H9 (cell line): ENCODE measurements around the gene APCDD1. TPM values are rescaled to one million over a fixed set of nuclear protein-coding genes. Genes with fewer than 3 reads are reported as not detected.

ENCODE experiments used
- DNase-seq: peaks from one replicate; pipeline ENCODE4 v3.0.0-alpha.2; 2017
- H2AFZ ChIP-seq: one replicate; pipeline ENCODE4 v1.6.1; 2013; ENCODE audit warnings: mild to moderate bottlenecking, low read length, control low read depth, moderate library complexity
- H2AK5ac ChIP-seq: 2 replicates; pipeline ENCODE4 v1.6.1; 2013; ENCODE audit warnings: low read length, control low read depth, mixed read lengths; ENCODE audit not compliant: insufficient read length
- H2BK120ac ChIP-seq: one replicate; pipeline ENCODE4 v1.6.1; 2013; ENCODE audit warnings: low read depth, mild to moderate bottlenecking, low read length, control low read depth, inconsistent platforms; ENCODE audit not compliant: poor library complexity, severe bottlenecking
- H2BK12ac ChIP-seq: 2 replicates; pipeline ENCODE4 v1.6.1; 2013; ENCODE audit warnings: low read length, control low read depth, mixed read lengths, low read depth; ENCODE audit not compliant: insufficient read length
- H2BK15ac ChIP-seq: 2 replicates; pipeline ENCODE4 v1.6.1; 2013; ENCODE audit warnings: low read depth, low read length, control low read depth
- H2BK20ac ChIP-seq: one replicate; pipeline ENCODE4 v1.6.1; 2013; ENCODE audit warnings: low read depth, mild to moderate bottlenecking, low read length, control low read depth, inconsistent platforms; ENCODE audit not compliant: poor library complexity, severe bottlenecking
- H2BK5ac ChIP-seq: 2 replicates; pipeline ENCODE4 v1.6.1; 2013; ENCODE audit warnings: low read length, control low read depth, mixed read lengths; ENCODE audit not compliant: insufficient read length
- H3K14ac ChIP-seq: 2 replicates; pipeline ENCODE4 v1.6.1; 2013; ENCODE audit warnings: low read length, control low read depth; ENCODE audit not compliant: insufficient read depth
- H3K18ac ChIP-seq: 2 replicates; pipeline ENCODE4 v1.6.1; 2013; ENCODE audit warnings: low read depth, mild to moderate bottlenecking, mixed read lengths, low read length, control low read depth; ENCODE audit not compliant: insufficient read length
- H3K23ac ChIP-seq: 2 replicates; pipeline ENCODE4 v1.6.1; 2013; ENCODE audit warnings: low read length, control low read depth, mixed read lengths, low read depth; ENCODE audit not compliant: insufficient read length
- H3K23me2 ChIP-seq: 2 replicates; pipeline ENCODE4 v1.6.1; 2013; ENCODE audit warnings: low read depth, mild to moderate bottlenecking, mixed read lengths, low read length, control low read depth; ENCODE audit not compliant: insufficient read length, poor library complexity, severe bottlenecking
- H3K27ac ChIP-seq: 2 replicates; pipeline ENCODE4 v1.5.1; 2013; ENCODE audit warnings: low read length, control low read depth, mixed read lengths, low read depth; ENCODE audit not compliant: insufficient read length
- H3K27me3 ChIP-seq: 2 replicates; pipeline ENCODE4 v1.6.1; 2013; ENCODE audit warnings: low read length, control low read depth, inconsistent platforms; ENCODE audit not compliant: insufficient read depth
- H3K4ac ChIP-seq: 2 replicates; pipeline ENCODE4 v1.6.1; 2013; ENCODE audit warnings: low read depth, mild to moderate bottlenecking, control low read depth, inconsistent platforms, low read length, moderate library complexity
- H3K4me1 ChIP-seq: 2 replicates; pipeline ENCODE4 v1.6.1; 2013; ENCODE audit warnings: low read length, control low read depth, inconsistent platforms; ENCODE audit not compliant: insufficient read depth
- H3K4me2 ChIP-seq: 2 replicates; pipeline ENCODE4 v1.6.1; 2013; ENCODE audit warnings: low read length, control low read depth, mixed read lengths; ENCODE audit not compliant: insufficient read length, insufficient read depth
- H3K56ac ChIP-seq: 2 replicates; pipeline ENCODE4 v1.6.1; 2013; ENCODE audit warnings: low read depth, mild to moderate bottlenecking, mixed read lengths, low read length, control low read depth; ENCODE audit not compliant: insufficient read length
- H3K79me1 ChIP-seq: 2 replicates; pipeline ENCODE4 v1.6.1; 2013; ENCODE audit warnings: low read depth, mild to moderate bottlenecking, moderate library complexity, low read length, control low read depth, inconsistent platforms; ENCODE audit not compliant: insufficient read depth, poor library complexity, severe bottlenecking
- H3K79me2 ChIP-seq: 2 replicates; pipeline ENCODE4 v1.6.1; 2013; ENCODE audit warnings: low read length, control low read depth, inconsistent platforms; ENCODE audit not compliant: insufficient read depth
- H3K9ac ChIP-seq: 2 replicates; pipeline ENCODE4 v1.6.1; 2013; ENCODE audit warnings: low read length, control low read depth, mixed read lengths; ENCODE audit not compliant: insufficient read length; ENCODE audit errors: extremely low read depth
- H3K9me3 ChIP-seq: one replicate; pipeline ENCODE4 v1.6.1; 2013; ENCODE audit warnings: low read depth, low read length, inconsistent platforms; ENCODE audit not compliant: control insufficient read depth
- H3T11ph ChIP-seq: one replicate; pipeline ENCODE4 v1.6.1; 2013; ENCODE audit warnings: mild to moderate bottlenecking, low read length, control low read depth, inconsistent platforms
- H4K20me1 ChIP-seq: one replicate; pipeline ENCODE4 v1.6.1; 2013; ENCODE audit not compliant: control insufficient read depth, insufficient read length, insufficient read depth
- H4K5ac ChIP-seq: 2 replicates; pipeline ENCODE4 v1.6.1; 2013; ENCODE audit warnings: low read depth, mild to moderate bottlenecking, mixed read lengths, low read length, control low read depth; ENCODE audit not compliant: insufficient read length
- H4K8ac ChIP-seq: replicated peaks from 2 replicates; pipeline ENCODE4 v1.6.1; 2013; ENCODE audit warnings: low read length, control low read depth, mixed read lengths, low read depth; ENCODE audit not compliant: insufficient read length
- H4K91ac ChIP-seq: 2 replicates; pipeline ENCODE4 v1.6.1; 2013; ENCODE audit warnings: low read depth, mild to moderate bottlenecking, moderate library complexity, mixed read lengths, low read length, control low read depth; ENCODE audit not compliant: insufficient read length
- H3K27ac Mint-ChIP-seq, 3 experiments: 2 replicates in 2 of 3; 3 replicates in 1 of 3; pipeline ENCODE4 v1.8.0; 2020 to 2021; ENCODE audit warnings: mixed read lengths in 3 of 3, mild to moderate bottlenecking in 1 of 3, moderate library complexity in 1 of 3
- H3K27me3 Mint-ChIP-seq: 2 replicates; pipeline ENCODE4 v1.8.0; 2021; ENCODE audit warnings: low read depth, mild to moderate bottlenecking, moderate library complexity, mixed read lengths
- H3K36me3 Mint-ChIP-seq, 3 experiments: 2 replicates in 2 of 3; 3 replicates in 1 of 3; pipeline ENCODE4 v1.8.0; 2020 to 2021; ENCODE audit warnings: low read depth in 3 of 3, mixed read lengths in 3 of 3; ENCODE audit not compliant: insufficient read depth in 1 of 3
- H3K4me1 Mint-ChIP-seq, 2 experiments: 2 replicates each; pipeline ENCODE4 v1.8.0; 2020; ENCODE audit warnings: mixed read lengths in 2 of 2
- H3K4me3 Mint-ChIP-seq, 2 experiments: 2 replicates in 1 of 2; 3 replicates in 1 of 2; pipeline ENCODE4 v1.8.0; 2020 to 2021; ENCODE audit warnings: mild to moderate bottlenecking in 2 of 2, mixed read lengths in 2 of 2, moderate library complexity in 1 of 2
- H3K9me3 Mint-ChIP-seq, 2 experiments: 2 replicates in 1 of 2; 3 replicates in 1 of 2; pipeline ENCODE4 v1.8.0; 2020; ENCODE audit warnings: mild to moderate bottlenecking in 2 of 2, mixed read lengths in 2 of 2, moderate library complexity in 1 of 2
- CTCF ChIP-seq: fragments of 200-600 bp; sonication (generic); conservative IDR thresholded peaks from 3 replicates; pipeline ENCODE4 v1.8.0; 2021; ENCODE audit warnings: antibody characterized with exemption, mild to moderate bottlenecking
- WGBS: extraction: QIAGEN DNeasy Blood & Tissue Kit; methylation state at CpG from one replicate; pipeline ENCODE4 v1.1.7; 2013; ENCODE audit warnings: missing lambda C conversion rate, low lambda C conversion rate, mixed read lengths; ENCODE audit not compliant: insufficient read length; ENCODE audit errors: extremely low coverage; 5-methylcytosine and 5-hydroxymethylcytosine counted together
- total RNA-seq: library from RNA; stranded (reverse); gene quantifications from 2 replicates; pipeline ENCODE4 v1.2.1, GENCODE V29; 2021

The APCDD1 gene
- total RNA-seq, 1 experiment from 2014 or later, result 1.8 TPM

- H2BK15ac ChIP-seq, result no peak overlapping the region
- no peak overlapping the region for H4K8ac ChIP-seq
- no peak for TF ChIP-seq CTCF
- no peaks in the 10 kb centered on the region for H4K20me1 ChIP-seq
- peaks cover 0 to 2% (median 0%) of the 10 kb centered on the region in 3 experiments; a peak in 2 of 7 replicates for H3K36me3 Mint-ChIP-seq
- H3T11ph ChIP-seq, result no peak overlapping the region
- H3K23me2 ChIP-seq, result no peaks in the 10 kb centered on the region
- no peaks in the 10 kb centered on the region for H3K4me1 ChIP-seq
- no peak overlapping the region for H3K23ac ChIP-seq
- no peak overlapping the region for H3K27ac ChIP-seq
- H3K4me1 Mint-ChIP-seq, result peaks cover 21 to 22% of the 10 kb centered on the region in 2 experiments
- no peak overlapping the region for H2AFZ ChIP-seq
- H3K79me1 ChIP-seq, result no peaks in the 10 kb centered on the region
- no peak overlapping the region for H3K9ac ChIP-seq
- no peak overlapping the region for H3K27ac Mint-ChIP-seq
- no peak overlapping the region for H3K56ac ChIP-seq
- no peak overlapping the region for H2BK20ac ChIP-seq
- no CpG with 5 or more reads among the region's 20 CpGs for whole genome bisulfite sequencing
- peaks cover 2% of the 10 kb centered on the region; the same call in 1 of the 2 replicates for H3K27me3 ChIP-seq
- no peak overlapping the region for H4K91ac ChIP-seq
- no peak overlapping the region for H2BK5ac ChIP-seq
- no peak overlapping the region for H3K4me3 Mint-ChIP-seq
- H3K4ac ChIP-seq, result no peak overlapping the region
- no peak overlapping the region for H2AK5ac ChIP-seq
- H3K4me2 ChIP-seq, result no peak overlapping the region
- no peak overlapping the region for H2BK120ac ChIP-seq
- H3K9me3 Mint-ChIP-seq, result no peaks in the 10 kb centered on the region; a peak in 1 of 5 replicates
- H3K9me3 ChIP-seq, result no peaks in the 10 kb centered on the region
- DNase-seq, result no peak
- no peak overlapping the region for H2BK12ac ChIP-seq
- H4K5ac ChIP-seq, result no peak overlapping the region
- no peak overlapping the region for H3K14ac ChIP-seq
- H3K79me2 ChIP-seq, result no peaks in the 10 kb centered on the region
- H3K27me3 Mint-ChIP-seq, result peaks cover 19% of the 10 kb centered on the region
- no peak overlapping the region for H3K18ac ChIP-seq
These were observed 31.0 kb downstream of the APCDD1 start for GRCh38 chr18:10485475-10485874.
